Smooth muscle cell of bladder (primary cell): ENCODE data around the gene PITRM1. TPM values are rescaled to one million over a fixed set of nuclear protein-coding genes. Genes with fewer than 3 reads are reported as not detected.

Source experiments
- total RNA-seq: library from RNA; depleted of rRNA; stranded (reverse); fragments of >200 nt; gene quantifications from 2 replicates; pipeline ENCODE4 v1.2.3, GENCODE V29; 2014

PITRM1 gene, protein sequence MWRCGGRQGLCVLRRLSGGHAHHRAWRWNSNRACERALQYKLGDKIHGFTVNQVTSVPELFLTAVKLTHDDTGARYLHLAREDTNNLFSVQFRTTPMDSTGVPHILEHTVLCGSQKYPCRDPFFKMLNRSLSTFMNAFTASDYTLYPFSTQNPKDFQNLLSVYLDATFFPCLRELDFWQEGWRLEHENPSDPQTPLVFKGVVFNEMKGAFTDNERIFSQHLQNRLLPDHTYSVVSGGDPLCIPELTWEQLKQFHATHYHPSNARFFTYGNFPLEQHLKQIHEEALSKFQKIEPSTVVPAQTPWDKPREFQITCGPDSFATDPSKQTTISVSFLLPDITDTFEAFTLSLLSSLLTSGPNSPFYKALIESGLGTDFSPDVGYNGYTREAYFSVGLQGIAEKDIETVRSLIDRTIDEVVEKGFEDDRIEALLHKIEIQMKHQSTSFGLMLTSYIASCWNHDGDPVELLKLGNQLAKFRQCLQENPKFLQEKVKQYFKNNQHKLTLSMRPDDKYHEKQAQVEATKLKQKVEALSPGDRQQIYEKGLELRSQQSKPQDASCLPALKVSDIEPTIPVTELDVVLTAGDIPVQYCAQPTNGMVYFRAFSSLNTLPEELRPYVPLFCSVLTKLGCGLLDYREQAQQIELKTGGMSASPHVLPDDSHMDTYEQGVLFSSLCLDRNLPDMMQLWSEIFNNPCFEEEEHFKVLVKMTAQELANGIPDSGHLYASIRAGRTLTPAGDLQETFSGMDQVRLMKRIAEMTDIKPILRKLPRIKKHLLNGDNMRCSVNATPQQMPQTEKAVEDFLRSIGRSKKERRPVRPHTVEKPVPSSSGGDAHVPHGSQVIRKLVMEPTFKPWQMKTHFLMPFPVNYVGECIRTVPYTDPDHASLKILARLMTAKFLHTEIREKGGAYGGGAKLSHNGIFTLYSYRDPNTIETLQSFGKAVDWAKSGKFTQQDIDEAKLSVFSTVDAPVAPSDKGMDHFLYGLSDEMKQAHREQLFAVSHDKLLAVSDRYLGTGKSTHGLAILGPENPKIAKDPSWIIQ
- total RNA-seq = 38.5 and 45.8 TPM in 2 replicates

DNA sequence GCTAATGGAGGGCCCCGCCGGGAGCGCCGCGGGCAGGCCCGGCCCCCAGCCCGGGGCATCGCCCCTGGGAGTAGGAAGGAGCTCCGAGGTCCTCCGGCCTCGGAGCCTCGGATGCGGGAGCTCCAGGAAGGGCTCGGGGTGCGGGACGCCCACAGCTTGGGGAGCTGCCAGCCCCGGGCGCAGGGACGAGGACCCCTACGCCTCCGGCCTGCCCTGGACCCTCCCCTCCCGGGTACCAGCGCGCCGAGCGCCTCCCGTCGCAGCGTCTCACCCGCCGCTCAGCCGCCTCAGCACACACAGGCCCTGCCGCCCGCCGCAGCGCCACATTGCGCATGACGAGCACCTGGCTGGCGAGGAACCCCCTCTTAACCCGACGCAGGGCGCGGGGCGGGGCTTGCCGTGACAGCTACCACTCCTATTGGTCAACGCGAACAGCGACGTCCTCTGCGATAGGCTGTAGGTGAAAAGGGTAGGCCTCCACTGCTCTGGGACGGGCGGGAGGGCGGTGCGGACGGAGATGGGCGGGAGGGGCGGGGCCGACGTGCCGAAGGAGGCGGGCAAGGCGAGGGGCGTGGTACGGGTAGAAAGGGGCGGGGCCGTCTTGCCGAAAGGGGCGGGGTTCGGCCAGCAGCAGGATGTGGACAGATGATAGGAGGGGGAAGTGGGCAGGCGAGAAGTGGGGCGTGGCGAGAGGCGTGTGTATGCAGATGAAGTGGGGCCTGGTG lies at the start of gene PITRM1:
PITRM1 (minus strand) TSS at position 337 of the 725 bp plus-strand sequence; CDS start at position 327, 10 bp downstream.

Other genes with a start within 250 kb of the PITRM1 start
- gene PFKP, start 105.2 kb downstream of the PITRM1 start, total RNA-seq = 123 and 222 TPM in 2 replicates